GM12875 (cell line): ENCODE data around the gene CORO1C.

Experiments
- H3K4me3 ChIP-seq: one replicate; pipeline ENCODE4 v1.5.1; 2011; ENCODE audit warnings: low read depth, low read length, control low read depth
- CTCF ChIP-seq: IDR thresholded peaks from 2 replicates; pipeline ENCODE4 v1.5.1; 2011; ENCODE audit warnings: low read depth, mild to moderate bottlenecking, control low read depth, inconsistent platforms, low read length, moderate library complexity, borderline replicate concordance; ENCODE audit not compliant: insufficient read depth

Gene CORO1C

GRCh38 chr12:108645686-108646599 is 85.4 kb downstream of the CORO1C start:
- no peak overlapping the region for H3K4me3 ChIP-seq
- no peak for TF ChIP-seq CTCF

GRCh38 chr12:108644811-108645120 is 86.6 kb downstream of the CORO1C start:
- H3K4me3 ChIP-seq = no peak overlapping the region
- TF ChIP-seq CTCF = no peak

DNA sequence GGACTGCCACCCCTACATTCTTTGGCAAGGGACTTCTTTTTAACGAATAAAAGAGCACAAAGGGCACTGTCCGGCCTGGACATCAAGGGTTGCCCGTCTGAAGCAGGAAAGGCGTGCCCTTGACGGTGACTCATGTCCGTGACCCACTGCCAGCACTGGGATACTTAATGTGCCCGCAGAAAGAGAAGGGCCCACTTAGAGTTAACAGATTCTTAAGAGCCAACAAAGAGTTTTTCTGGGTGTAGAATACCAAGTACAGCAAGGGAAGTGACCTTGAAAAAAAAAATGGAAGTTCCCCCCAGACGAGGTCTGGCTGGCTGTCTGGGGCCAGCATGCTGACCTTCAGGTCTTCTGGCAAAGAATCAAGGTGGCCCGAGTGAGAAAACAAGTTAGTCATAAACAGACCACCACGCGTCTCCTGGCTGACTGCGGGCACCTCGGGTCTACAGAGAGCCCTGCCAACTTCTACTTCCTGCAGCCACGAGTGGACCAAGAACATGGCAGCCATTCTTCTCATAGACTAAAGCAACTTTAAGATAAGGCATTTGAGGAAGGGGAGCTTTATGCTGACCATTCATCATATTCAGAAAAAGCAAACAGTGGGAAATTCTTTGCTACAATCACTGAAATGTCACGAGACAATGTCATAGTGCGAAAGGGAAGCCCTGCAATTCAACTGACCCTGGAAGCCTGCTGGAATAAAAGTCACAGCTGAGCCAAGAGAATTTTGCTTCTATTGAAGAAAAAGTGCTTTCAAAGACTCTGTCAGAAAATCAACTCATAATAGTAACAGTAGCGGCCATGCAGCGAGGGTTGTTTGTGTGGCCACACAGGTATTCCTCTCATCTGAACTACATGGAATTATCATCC is 87.1 kb downstream of the CORO1C start:
- H3K4me3 ChIP-seq = no peak overlapping the region

GRCh38 chr12:108642899-108643654 is 88.2 kb downstream of the CORO1C start:
- TF ChIP-seq CTCF = no peak
- no peak overlapping the region for H3K4me3 ChIP-seq

More for the DNA sequence above, 87.1 kb downstream of the CORO1C start:
- TF ChIP-seq CTCF = no peak

- TF ChIP-seq CTCF = no peak
- no peak overlapping the region for H3K4me3 ChIP-seq
Measured at GRCh38 chr12:108642269-108642870, 88.9 kb downstream of the CORO1C start.

- TF ChIP-seq CTCF = no peak
- no peak overlapping the region for H3K4me3 ChIP-seq
Measured at GRCh38 chr12:108641446-108642268, 89.7 kb downstream of the CORO1C start.
